GM21515 (cell line): Measurements from ENCODE around the gene PELI1.
"Not testable (repeated sequence)": the region's sequence is repeated elsewhere in the genome, so short reads cannot be mapped to it uniquely, and the experiment has no call there.

Experiments used
- ATAC-seq: cut with Tn5 transposase; IDR thresholded peaks from one replicate; pipeline ENCODE4 v1.9.1; 2021; ENCODE audit not compliant: unreplicated experiment

PELI1 gene

DNA sequence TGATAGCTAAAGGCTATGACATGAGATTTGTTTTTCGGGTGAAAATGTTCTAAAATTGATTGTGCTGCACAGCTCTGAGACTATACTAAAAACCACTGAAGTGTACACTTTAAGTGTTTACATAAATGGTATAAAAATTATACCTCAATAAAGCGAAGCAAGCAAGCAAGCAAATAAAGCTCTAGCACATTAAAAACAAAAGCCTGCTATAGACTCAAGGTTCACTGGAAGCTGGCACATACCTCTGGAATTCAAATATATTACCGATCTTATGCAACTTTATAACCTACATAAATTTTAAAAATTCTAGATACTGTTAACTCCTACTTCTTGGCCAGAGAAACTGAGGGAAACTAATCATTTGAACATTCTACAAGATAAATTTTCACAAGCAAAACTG, 20.1 kb downstream of the PELI1 start:
- no peak for ATAC-seq

DNA sequence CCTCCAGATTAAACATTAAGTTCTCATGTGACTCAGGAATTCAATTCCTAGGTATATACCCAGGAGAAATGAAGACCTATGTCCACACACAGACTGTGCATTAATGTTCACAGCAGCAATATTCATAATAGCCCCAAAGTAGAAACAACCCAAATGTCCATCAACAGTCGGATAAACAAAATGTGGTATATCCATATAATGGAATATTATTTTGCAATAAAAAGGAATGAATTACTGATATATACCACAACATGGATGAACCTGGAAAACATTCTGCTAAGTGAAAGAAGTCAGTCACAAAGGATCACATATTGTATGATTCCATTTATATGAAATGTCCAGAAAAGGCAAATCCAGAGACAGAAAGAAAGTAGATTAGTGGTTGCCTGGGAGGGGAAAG, 20.5 kb downstream of the PELI1 start:
- no peak for ATAC-seq

DNA sequence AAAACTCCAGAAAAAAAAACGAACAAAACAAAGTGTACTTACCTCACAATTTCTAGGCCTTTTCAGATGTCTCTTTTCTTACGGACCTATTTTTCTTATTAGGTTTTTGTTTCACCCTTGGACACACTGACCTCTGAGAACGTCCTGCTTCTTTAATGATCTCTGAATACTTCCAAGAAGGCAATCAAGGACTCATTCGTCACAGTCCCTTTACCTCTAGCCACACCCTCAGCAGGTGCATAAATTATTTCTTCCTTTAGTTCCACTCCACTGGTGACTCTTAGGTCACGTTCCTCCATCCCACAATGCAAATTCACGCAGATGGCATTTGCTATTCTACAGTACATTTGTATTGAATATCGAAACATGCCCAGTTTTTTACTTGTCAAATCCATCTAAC, 21.9 kb downstream of the PELI1 start:
- no peak for ATAC-seq

DNA sequence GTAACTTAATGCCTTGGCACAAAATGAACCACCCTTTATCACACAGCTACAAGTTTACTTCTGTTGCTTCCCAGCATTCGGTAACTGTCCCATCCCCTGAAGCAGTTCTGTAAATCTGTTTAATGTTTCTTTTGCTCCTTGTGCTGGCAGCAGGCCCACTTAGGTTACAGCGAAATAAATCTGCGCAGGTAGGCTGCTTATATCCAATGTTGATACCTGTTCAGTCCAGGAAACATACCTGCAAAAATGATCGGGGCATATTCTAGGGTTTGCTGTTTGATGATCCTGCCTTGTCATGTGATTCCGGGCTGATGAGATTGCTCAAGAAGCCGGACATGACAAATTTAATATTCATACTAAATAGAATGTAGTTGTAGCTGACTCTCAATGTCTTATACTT, 23.3 kb downstream of the PELI1 start:
- ATAC-seq, result no peak

DNA sequence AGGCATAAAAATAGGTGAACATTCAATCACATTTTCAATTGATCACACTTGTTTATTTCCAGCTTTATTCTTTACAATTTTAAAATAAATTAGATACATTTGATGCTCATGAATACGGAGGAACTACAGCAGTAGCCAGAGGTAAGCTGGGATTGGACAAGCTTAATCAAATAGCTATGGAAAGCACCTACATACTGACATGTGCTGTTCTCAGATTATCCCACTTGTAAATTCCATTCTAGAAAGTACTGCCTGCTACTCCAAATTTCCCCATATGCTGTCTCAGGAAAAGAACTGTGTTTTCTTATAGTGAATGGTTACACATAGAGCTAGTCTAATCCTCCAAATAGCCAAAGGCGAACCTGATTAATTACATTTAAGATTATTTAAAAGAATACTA, 24.2 kb downstream of the PELI1 start:
- ATAC-seq, result no peak

DNA sequence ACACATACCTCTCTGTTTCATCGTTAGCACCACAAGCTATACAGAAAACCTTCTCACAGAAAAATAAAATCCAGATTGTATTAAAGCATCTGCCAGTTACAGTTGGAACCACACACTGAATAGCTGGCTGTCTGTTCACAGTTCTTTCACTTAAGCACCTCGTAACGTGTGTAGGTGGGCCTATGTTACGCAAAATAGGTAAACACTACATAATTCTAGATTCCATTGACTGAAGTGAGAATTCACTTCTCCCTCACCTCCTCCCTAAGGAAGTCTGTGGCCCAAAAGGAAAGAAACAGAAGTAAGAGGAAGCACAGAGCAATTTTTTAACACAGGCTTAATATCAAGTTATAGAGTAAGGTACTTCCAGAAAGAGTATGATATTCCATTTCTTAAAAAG, 24.9 kb downstream of the PELI1 start:
- ATAC-seq, result no peak

DNA sequence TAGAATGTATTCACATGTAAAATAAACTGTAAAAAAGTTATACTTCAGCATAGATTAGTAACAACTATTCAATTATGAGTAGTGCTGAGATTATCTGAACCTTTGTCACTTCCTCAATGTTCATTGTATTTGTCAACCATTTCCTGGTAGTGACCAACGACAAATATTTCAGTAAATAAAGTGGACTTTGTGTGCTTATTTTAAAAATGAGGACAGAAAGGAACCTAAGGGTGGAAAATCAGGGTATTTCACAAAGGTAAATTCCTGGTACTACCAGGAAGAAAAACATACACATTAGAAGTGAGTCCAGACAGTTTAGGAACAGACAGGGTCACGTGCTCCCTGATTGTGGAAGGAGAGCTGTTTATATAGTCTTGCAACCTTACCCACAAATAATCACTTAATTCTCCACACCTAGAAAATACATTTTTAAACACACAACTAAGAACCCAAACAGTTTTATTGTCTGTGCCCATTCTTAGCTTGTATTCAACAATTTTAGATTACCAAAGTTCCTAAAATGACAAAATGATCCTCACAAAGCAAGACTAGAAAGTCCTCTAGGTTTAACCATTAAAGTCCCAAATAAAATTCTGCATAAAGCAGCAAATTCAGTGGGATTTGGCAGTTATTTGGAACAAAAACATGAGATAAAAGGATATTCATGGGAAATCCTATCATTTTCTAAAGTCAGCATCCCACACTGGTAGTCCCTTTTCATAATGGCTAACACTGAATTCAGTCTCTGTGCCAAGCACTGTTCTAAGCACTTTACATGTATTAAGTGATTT, 28.2 kb downstream of the PELI1 start:
- no peak for ATAC-seq

DNA sequence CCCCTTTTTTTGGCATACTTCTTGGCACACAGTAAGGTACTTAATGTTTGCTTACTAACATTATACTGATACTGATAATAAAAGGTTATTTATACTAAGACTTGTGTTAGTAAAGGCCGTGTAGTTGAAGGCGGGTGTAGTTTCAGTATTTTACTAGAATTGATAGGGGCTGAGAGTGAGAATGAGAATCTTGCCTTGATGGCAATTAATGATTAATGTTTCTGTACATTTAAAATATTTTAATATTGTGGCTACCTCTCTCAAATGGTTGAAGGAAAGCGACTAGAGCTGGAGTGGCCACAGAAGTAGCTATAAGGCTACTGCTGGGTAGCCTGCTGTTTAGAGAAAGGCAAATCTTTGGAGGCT, 29.3 kb downstream of the PELI1 start:
- peak; percentile 24 for ATAC-seq

DNA sequence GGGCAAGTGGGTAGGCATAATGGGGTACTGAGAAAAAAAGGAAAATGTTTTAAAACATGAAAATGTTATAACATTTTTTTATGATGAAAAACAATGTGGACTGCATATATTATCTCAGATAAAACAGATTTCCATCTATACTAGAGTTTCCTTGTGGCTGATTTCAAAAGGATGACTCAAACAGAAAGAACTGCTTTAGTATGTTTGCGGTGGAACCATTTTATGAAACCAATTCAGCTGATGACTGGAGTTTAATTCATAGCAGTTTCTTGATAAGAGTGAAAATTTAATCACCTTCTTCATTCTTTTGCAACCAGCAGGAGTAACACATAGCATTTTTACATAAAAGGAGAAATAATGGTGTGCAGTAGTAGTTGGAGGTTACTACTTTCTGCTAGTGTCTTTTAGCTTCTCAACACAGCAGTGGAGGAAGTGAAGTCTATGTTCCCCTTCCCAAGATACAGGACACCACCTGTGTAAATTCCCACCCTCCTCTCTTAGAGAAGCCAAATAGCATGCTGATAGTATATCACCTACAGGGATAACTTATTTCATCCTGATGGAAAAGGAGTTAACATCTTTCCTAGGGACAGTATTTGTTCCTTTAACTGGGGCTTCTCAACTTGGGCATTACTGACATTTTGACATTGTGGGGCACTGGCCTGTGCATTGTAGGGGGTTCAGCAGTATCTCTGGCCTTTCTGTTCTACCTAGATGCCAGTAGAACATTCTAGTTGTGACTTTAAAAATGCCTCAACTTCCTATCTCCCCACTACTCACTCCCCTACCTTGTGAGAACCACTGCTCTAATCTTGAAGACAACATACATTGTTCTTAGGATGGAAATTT, 29.9 kb downstream of the PELI1 start:
- peak; percentile 57 for ATAC-seq

DNA sequence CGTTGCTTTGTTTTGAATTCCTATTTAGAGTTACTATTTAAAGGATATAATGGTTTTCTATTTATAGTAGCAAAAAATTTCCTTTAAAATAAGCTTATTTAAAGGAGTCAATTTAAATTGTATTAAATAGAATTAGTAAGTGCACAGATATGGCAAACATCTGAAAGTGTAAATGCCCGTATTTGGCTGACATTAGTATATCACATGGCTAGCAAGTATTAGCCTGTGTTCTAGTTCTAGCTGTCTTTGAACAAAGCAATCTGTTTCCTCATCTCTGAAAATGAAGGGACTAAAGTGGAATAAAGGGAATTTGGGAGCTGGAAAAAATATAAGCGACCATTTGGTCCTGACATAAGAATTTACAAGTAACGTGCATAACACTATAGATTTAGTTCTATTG, 32.2 kb downstream of the PELI1 start:
- no peak for ATAC-seq

DNA sequence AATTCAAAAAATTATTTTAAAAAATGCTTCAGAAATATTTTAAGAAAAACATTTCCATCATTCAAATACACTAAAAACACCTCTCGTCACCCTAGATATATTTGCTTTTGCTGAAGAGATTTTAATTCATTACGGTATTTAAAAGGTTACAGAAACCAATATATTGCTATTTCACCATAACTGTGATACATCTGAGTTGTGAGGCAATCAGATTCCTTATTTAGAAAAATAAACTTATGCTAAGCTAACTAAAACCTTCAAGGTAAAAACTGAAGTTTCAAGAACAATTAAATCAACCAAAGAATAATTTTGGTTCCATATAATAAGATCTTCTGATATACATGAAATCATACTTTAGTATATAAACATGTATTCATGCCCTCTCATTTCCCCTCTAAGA, 32.8 kb downstream of the PELI1 start:
- ATAC-seq, result no peak

DNA sequence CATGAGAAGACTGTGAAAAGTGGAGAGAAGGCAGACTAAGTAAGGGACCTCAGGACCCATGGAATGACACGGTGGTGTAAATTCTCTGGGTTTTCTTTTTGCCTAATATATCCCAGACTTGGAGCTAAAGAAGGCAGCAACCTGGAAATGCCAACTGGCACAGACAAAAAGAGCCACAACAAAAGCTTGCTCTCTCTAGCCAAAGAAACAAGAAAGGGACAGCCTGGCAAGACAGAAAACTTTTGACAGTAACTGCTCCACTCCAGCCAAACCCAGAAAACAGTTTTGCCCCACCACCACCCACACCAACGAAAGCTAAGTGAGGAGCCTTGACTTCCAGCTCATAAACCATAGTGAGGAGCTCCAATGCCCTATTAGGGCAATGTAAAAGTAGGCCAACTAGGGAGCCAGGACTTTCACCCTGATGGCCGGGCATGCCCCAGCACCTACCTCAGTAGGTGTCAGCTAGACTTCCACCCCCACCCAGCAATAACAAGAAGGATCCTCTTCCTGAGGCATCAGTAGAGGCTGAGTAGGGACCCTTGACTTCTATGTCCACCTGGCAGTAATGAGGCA, 35.5 kb downstream of the PELI1 start:
- no peak for ATAC-seq

DNA sequence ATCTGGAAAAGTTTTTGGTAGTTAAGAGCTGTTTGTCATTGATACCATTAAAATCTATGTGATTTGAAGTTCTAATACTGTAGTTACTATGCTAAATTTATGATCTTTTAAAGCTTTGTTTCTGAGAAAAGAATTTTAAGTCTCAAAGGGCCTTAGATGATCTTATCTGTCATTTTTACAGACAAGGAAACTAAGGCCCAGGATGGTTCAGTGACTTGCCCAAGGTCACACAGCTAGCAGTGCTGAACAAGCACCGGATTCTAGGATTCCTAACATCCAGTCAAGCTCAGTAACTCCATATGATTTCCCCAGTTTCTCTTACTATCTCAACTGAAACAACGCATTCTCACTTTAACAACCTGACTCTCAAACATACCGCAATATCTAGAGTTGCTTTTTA, 37.7 kb downstream of the PELI1 start:
- no peak for ATAC-seq

DNA sequence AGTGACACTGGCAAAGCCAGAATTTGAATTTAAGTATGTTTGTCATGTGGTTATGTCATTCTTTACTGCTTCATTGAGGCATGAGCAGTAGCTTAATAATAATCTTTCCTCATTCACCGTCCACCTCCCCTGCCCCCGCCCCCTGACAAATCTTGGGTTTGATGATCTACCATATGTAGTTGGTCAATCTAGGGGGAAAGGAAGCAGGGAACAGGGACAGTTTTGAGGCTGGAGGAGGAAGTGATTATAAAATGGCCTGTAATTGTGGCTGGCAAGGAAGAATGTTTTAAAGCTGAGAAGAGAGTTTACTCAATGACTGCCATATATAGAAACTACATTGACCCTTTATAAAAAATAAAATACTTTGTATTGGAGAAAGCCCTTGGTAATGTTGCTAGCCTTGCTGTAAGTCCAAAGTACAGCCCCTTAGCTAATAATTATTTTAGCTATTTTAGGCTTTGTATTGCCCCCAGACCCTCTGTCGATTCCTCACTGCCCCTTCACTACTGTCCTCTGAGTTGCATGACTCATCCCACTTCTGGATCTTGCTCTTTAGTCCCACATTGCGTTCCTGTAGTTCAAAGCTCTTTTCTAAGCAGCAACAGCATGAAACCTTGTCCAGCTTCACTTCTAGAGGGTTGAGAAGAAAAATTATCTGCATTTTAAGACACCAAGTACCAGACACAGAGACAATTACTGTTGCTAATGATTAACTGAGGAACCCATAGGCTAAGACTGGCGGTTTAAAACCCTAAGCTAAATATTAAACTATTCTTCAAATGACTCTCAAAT, 38.4 kb downstream of the PELI1 start:
- no peak for ATAC-seq

DNA sequence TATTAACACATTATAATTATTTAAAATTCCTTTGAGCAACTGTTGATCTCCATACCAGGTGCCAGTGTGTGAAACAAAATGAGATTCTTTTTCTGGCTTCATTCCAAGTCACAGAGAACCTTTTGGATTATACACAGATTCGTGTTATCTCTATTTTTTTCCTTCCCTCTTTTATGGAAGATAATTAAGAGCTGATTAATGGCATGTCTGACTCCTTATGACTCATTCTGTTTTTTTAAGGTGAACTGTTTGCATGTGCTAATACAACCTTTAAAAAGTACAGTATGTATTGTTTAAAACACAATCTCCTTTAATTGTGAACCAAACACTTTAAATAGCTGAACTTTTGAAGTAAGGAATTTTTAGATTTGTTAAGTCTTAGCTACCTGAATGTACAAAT, 39.3 kb downstream of the PELI1 start:
- no peak for ATAC-seq

DNA sequence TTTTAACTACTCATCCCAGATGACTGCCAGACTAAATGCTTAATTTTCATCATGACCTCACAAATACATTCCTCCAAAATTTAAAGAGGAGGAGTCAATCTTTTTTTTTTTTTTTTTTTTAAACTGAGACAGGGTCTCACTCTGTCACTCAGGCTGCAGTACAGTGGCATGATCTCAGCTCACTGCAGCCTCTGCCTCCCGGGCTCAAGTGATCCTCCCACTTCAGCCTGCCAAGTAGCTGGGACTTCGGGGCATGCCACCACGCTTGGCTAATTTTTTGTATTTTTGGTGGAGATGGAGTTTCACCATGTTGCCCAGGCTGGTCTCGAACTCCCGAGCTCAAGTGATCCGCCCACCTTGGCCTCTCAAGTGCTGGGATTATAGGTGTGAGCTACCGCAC, 41.5 kb downstream of the PELI1 start:
- not testable (repeated sequence) for ATAC-seq

DNA sequence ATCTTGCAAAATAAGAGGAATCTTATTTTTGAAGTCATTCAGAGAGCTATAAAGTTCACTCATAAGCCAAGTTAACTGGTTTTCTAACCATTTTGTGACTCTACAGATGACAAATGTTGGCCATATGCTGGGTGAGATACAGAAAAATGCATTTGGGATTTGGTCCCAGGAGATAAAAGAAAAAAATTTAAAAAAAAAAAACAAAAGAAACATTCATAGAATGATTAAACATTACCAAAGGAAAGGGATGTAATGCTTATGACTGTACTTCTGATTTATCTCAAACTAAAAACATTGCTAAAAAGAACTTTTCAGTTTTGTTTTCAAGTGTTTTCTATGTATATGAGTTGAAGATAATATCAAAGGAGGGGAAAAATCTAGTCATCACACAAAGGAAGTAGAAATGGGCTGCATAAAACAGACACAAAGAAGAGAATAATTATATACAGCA, 43.1 kb downstream of the PELI1 start:
- ATAC-seq, result peak; percentile 43

DNA sequence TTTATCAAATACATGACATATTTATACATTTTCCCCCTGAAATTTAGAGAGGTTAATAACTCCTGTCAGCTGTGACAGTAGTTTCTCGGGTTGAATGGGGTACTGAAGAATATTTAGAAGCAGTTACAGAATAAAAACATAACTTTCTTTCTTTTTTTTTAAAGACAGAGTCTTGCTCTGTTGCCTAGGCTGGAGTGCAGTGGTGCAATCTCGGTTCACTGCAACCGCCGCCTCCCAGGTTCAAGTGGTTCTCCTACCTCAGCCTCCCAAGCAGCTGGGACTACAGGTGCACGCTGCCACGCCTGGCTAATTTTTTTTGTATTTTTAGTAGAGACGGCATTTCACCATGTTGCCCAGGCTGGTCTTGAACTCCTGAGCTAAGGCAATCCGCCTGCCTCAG, 43.6 kb downstream of the PELI1 start:
- ATAC-seq, result not testable (repeated sequence)

DNA sequence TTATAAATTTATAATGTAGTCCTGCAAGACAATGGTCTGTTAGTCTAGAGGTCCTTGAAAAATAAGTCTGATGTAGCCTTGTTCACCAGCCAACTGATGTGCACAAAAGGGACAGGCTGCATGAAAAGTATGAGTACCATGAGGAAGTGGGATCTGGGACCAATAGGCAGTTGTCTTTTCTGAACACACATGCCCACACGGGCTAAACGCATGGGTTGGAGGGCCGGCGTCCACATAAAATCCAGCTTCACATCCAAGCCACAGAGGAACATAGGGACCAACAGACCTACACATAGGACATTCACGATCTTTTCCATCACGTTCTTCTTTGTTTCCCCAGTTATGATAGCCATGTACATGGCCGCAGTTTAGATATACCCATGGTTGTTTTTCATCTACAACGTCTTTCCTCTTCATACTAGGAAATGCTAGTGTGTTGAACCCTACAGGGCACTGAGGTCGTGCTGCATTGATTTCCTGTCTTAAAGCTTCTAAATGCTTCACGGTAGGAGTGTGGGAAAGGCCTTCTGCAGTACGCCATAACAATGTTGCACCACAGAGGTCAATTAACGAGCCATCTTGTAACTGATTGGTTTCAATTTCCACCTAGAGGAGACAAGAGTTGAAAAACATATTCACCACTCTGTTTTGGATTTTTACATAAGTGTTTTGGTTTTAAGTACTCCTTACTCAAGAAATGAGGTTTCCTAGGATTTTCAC, 49.4 kb downstream of the PELI1 start:
- ATAC-seq, result no peak

DNA sequence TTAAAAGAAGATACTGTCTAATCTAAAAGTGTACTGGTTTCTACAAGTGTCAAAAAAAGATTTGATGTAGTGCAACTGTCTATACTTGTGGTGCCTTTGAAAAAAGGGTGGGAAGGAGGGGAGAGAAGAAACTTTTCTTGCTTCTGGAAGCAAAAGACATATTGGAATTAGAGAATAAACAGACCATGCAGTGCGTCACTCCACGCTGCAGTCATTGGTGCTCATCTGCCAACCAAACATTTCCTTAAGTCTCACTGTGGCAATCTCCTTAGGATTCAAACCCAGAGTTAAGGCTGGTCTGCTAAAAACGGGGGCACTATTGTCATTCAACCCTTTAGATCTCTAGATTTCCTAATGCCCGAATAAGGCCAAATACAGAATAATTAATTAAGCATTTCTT, 50.9 kb downstream of the PELI1 start:
- no peak for ATAC-seq

DNA sequence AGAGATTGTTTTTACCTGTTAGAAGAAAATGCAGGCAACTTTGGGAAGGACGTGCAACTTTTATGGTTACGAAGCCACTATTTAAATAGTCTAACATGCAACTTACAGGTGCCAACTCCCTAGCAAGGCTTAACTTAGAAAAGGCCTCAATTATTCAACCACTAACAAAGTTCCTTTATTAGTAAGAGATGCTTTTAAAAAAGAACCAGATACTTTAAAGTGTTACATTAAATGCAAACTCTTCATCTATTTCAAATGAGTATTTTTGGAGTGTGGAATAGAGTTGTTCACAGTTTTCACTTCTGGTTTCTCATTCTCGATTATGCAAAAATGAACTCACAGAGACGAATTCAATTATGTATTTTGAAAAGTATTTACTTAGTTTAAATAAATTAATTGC, 51.7 kb downstream of the PELI1 start:
- ATAC-seq, result peak; percentile 64
